HG02938 (cell line): Measurements from ENCODE around the gene DTYMK.
"Not testable (repeated sequence)": the region's sequence is repeated elsewhere in the genome, so short reads cannot be mapped to it uniquely, and the experiment has no call there.

Source experiments
- ATAC-seq: cut with Tn5 transposase; IDR thresholded peaks from one replicate; pipeline ENCODE4 v1.9.1; 2021; ENCODE audit warnings: mild to moderate bottlenecking, moderate library complexity; ENCODE audit not compliant: unreplicated experiment

The DTYMK gene

GRCh38 chr2:241686650-241687425 is at the start of gene DTYMK:
DTYMK (minus strand) TSS chr2:241686815; CDS start chr2:241686783, 32 bp downstream.
- peak; percentile 92 for ATAC-seq

GRCh38 chr2:241736111-241736510 is 49.5 kb upstream of the DTYMK start:
- ATAC-seq, result no peak

- ATAC-seq, result peak; percentile 66
Measured at GRCh38 chr2:241734467-241735208, 48.0 kb upstream of the DTYMK start, which contains the start of gene D2HGDH. D2HGDH (plus strand) TSS chr2:241734630; CDS start chr2:241735225, 595 bp downstream.

- no peak for ATAC-seq
Measured at GRCh38 chr2:241734208-241734466, 47.5 kb upstream of the DTYMK start.

GRCh38 chr2:241733391-241734207 is 47.0 kb upstream of the DTYMK start:
- no peak for ATAC-seq

- ATAC-seq, result not testable (repeated sequence)
Measured at GRCh38 chr2:241732513-241733186, 46.0 kb upstream of the DTYMK start.

- ATAC-seq, result no peak
Measured at GRCh38 chr2:241730671-241731293, 44.2 kb upstream of the DTYMK start.

GRCh38 chr2:241729868-241730267 is 43.3 kb upstream of the DTYMK start:
- ATAC-seq, result no peak

GRCh38 chr2:241728627-241729026 is 42.0 kb upstream of the DTYMK start:
- ATAC-seq, result no peak

- ATAC-seq, result no peak
Measured at GRCh38 chr2:241728000-241728399, 41.4 kb upstream of the DTYMK start.

- no peak for ATAC-seq
Measured at GRCh38 chr2:241726459-241726858, 39.8 kb upstream of the DTYMK start.

GRCh38 chr2:241724975-241725870 is 38.6 kb upstream of the DTYMK start:
- no peak for ATAC-seq

GRCh38 chr2:241724259-241724974 is 37.8 kb upstream of the DTYMK start:
- no peak for ATAC-seq

GRCh38 chr2:241722896-241723454 is 36.4 kb upstream of the DTYMK start:
- no peak for ATAC-seq

- no peak for ATAC-seq
Measured at GRCh38 chr2:241721852-241722251, 35.2 kb upstream of the DTYMK start.

- no peak for ATAC-seq
Measured at GRCh38 chr2:241720560-241720959, 33.9 kb upstream of the DTYMK start.

GRCh38 chr2:241720099-241720498 is 33.5 kb upstream of the DTYMK start:
- no peak for ATAC-seq

- ATAC-seq, result no peak
Measured at GRCh38 chr2:241719093-241719492, 32.5 kb upstream of the DTYMK start.

GRCh38 chr2:241708879-241709278 is 22.3 kb upstream of the DTYMK start:
- ATAC-seq, result no peak
